Kidney epithelial cell (primary cell): ENCODE data around the gene SLC25A29. TPM values are rescaled to one million over a fixed set of nuclear protein-coding genes. Genes with fewer than 3 reads are reported as not detected.
"Not testable (repeated sequence)": the region's sequence is repeated elsewhere in the genome, so short reads cannot be mapped to it uniquely, and the experiment has no call there.

ENCODE experiments used
- DNase-seq: peaks from one replicate; pipeline ENCODE4 v3.0.0-alpha.2; 2010; ENCODE audit warnings: low read depth
- H3K27me3 ChIP-seq: 2 replicates; pipeline ENCODE4 v1.6.0; 2011; ENCODE audit warnings: low read length; ENCODE audit not compliant: control insufficient read depth, insufficient read depth
- H3K36me3 ChIP-seq: 2 replicates; pipeline ENCODE4 v1.5.1; 2011; ENCODE audit warnings: low read length; ENCODE audit not compliant: control insufficient read depth, insufficient read depth
- H3K4me3 ChIP-seq: 2 replicates; pipeline ENCODE4 v1.5.1; 2011; ENCODE audit warnings: low read depth, mild to moderate bottlenecking, control low read depth, low read length
- total RNA-seq: library from RNA; depleted of rRNA; stranded (reverse); fragments of >200 nt; gene quantifications from 2 replicates; pipeline ENCODE4 v1.2.3, GENCODE V29; 2015
- TF ChIP-seq, protein P1 (sequence below): IDR thresholded peaks from 2 replicates; pipeline ENCODE4 v1.5.1; 2011; ENCODE audit warnings: mild to moderate bottlenecking, moderate library complexity, low read length, control low read depth, inconsistent platforms; ENCODE audit not compliant: insufficient read depth, poor library complexity, severe bottlenecking

Gene SLC25A29
- total RNA-seq, 1 donor from 2014 or later: 93.7 TPM

DNA sequence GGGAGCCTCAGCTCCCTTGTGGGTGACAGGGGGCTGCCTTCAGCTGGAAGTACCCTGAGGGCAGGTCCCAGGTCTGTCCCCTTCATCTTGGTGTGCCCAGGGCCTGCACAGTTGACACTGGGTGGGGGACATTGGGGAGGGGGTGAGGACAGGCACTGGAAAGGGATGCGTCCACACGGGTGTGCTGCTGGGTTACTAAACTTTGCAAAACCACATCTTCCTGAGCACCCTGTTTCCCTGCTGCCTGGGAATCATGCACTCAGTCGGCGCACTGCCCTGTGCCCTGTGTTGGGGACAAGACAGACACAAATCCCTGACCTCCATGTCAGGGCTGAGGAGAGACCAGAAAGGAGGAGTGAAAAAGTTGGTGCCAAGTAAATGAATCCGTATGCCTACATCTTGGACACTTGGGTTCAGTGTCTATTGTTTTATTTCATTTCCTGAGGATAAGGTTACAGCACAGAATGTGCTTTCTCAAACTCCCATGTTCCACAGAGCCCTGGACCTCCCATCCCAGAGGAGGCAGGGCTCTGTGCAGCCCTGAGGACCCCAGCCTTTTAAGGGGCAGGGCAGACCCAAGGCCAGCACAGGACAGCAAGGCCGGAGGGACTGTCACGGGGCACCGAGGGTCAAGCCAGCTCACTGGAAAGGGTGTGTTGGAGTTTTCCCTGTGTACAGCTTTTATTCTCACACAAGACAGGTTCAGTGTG is 2.9 kb upstream of the SLC25A29 start:
- no peak overlapping the region for H3K4me3 ChIP-seq
- TF ChIP-seq, protein P1, sequence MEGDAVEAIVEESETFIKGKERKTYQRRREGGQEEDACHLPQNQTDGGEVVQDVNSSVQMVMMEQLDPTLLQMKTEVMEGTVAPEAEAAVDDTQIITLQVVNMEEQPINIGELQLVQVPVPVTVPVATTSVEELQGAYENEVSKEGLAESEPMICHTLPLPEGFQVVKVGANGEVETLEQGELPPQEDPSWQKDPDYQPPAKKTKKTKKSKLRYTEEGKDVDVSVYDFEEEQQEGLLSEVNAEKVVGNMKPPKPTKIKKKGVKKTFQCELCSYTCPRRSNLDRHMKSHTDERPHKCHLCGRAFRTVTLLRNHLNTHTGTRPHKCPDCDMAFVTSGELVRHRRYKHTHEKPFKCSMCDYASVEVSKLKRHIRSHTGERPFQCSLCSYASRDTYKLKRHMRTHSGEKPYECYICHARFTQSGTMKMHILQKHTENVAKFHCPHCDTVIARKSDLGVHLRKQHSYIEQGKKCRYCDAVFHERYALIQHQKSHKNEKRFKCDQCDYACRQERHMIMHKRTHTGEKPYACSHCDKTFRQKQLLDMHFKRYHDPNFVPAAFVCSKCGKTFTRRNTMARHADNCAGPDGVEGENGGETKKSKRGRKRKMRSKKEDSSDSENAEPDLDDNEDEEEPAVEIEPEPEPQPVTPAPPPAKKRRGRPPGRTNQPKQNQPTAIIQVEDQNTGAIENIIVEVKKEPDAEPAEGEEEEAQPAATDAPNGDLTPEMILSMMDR: no peak
- H3K36me3 ChIP-seq: no peaks in the 10 kb centered on the region
- no peak for DNase-seq
- H3K27me3 ChIP-seq: no peaks in the 10 kb centered on the region

GRCh38 chr14:100308427-100308792 is 2.2 kb upstream of the SLC25A29 start:
- H3K4me3 ChIP-seq, H3K27me3 ChIP-seq, DNase-seq, H3K36me3 ChIP-seq: not testable (repeated sequence)

GRCh38 chr14:100307766-100308426 is 1.7 kb upstream of the SLC25A29 start:
- TF ChIP-seq, protein P1: no peak
- Histone ChIP-seq H3K27me3 (no peaks in the 10 kb centered on the region), H3K4me3 (peak overlapping the region; percentile 73), H3K36me3 (no peaks in the 10 kb centered on the region)
- DNase-seq: no peak

DNA sequence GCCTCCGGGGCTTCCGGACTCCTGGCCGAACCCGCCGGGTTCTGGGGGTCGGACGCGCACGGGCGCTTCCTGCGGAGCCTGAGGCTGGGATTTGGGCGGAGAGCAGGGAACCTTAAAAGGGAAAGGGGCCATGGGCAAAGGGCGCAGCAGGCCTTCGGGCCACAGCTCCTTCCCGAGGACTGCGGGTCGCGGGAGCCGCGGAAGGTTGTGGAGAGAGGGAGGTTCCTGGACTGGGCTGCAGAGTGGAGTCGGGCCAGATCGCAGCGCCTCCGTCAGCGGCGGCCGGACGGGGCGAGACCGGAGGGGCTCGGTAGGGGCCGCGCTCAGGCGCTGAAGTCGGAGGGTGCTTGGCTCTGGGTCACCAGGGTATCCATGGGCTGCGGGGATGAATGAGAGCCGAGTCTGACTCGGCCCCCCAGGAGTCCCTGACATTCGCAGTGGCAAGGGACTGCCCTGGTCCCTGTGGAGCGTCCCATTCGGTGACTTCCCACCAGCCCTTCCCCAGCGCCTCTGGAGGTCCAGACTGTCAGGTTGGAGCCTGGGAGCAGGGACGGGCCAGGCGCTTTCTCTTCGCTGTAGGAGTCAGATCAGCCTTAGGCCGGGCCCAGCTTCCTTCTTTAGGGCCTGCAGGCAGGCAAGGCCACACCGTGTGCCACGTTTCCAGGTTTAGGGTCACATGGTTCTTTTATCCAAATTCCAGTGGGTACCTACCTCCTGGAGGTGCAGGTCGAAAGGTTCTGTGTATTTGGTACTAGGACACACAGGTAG is 938 bp upstream of the SLC25A29 start:
- no peak for DNase-seq
- Histone ChIP-seq H3K4me3 (peak overlapping the region; percentile 73), H3K36me3 (no peaks in the 10 kb centered on the region), H3K27me3 (no peaks in the 10 kb centered on the region)
- TF ChIP-seq, protein P1: no peak

DNA sequence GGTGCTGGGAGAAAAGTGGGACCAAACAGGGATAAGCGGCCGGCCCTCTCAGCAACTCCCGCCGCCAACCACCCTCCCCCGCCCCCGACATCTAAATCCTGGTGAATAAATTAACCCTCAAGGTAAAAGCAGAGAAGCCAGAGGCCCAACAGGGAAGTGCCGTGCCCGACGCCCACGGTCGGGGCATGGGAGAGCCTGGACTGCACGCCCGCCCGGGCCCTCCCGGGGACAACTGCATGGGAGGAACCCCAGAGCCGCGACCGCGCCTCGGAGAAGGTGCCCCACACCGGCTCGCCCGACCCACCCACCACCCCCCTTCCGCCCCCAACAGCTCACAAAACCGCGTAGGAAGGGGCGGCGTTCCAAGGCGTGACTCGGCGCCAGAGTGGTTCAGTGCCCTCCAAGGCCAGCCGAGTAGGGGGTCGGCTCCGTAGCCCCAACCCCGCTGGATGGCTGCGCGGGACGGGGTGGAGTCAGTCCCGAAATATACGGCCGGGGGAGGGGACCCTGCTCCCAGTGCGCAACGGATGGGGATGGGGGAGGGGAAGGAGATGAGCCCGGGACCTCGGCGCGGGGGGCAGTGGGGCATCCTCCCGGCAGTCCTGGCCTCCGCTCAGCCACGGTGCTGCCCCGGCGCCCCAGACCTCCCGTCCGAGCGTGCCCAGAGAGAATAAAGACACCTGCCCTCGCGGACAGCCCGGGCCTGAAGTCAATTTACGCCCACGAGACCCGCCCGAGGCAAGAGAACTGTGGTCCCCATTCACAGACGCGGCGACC is 732 bp downstream of the SLC25A29 start:
- H3K27me3 ChIP-seq: no peaks in the 10 kb centered on the region
- no peak for DNase-seq
- H3K4me3 ChIP-seq: peak overlapping the region; percentile 73
- no peaks in the 10 kb centered on the region for H3K36me3 ChIP-seq
- TF ChIP-seq, protein P1: no peak
